WERI-Rb-1 (cell line): ENCODE measurements around the gene REXO4.
A peak's percentile ranks its signal among the peaks of the same experiment; 100 is the strongest.

Source experiments
- DNase-seq: peaks from one replicate; pipeline ENCODE4 v3.0.0-alpha.2; 2020
- H3K27ac ChIP-seq: fragments of 250-450 bp; sonication (Bioruptor Pico); 2 replicates; pipeline ENCODE4 v1.5.1; 2020; ENCODE audit warnings: mild to moderate bottlenecking, moderate library complexity
- H3K27me3 ChIP-seq: fragments of 250-450 bp; sonication (Bioruptor Pico); 2 replicates; pipeline ENCODE4 v1.5.1; 2021; ENCODE audit warnings: mild to moderate bottlenecking, low read depth, moderate library complexity; ENCODE audit not compliant: insufficient read depth, severe bottlenecking
- H3K36me3 ChIP-seq: fragments of 250-450 bp; sonication (Bioruptor Pico); 2 replicates; pipeline ENCODE4 v1.5.1; 2020; ENCODE audit warnings: mild to moderate bottlenecking, moderate library complexity
- H3K4me3 ChIP-seq: 2 replicates; pipeline ENCODE4 v1.5.1; 2011; ENCODE audit warnings: low read depth, mild to moderate bottlenecking, control low read depth, low read length
- H3K9me3 ChIP-seq: fragments of 250-450 bp; sonication (Bioruptor Pico); 2 replicates; pipeline ENCODE4 v1.5.1; 2021; ENCODE audit warnings: mild to moderate bottlenecking, moderate library complexity; ENCODE audit not compliant: severe bottlenecking
- CTCF ChIP-seq: IDR thresholded peaks from 2 replicates; pipeline ENCODE4 v1.5.1; 2011; ENCODE audit warnings: low read depth, mild to moderate bottlenecking, control low read depth, inconsistent platforms, low read length

The REXO4 gene

DNA sequence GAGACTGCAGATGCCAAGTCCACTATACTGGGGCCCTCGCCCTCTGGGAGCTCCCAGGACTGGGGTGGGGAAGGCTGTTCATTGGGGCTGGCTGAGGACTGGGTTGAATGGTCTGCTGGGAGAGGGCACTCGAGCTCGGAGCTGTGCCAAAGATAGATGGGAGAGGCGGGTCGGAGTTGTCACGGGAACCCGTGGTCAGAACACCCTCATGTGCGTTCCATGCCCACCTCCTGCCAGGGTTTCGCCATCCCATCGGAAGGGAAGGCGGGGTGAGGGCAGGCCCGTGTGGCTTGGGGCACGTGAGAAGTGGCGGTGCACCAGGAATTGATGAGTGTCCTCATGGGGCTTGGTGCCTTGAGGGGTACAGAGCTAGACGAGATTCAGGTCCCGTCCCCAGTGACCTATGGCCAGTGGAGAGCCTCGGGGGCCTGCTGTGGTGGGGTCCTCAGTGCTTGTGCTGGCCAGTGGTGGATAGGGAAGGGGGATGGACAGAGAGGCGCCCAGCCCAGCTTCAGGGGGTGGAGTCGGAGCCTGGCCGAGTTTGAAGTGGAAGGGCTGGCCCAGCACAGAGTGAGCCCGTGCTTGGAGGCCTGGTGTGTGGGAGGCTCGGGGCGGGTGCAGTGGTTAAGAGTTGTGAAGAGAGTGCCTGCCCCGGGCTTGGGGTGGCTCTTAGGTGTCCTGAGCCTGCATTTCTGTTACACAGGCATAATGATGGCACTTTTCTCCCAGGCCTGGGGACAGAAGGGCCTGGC lies 46.2 kb upstream of the REXO4 start:
- Histone ChIP-seq H3K27ac (no peak overlapping the region), H3K36me3 (peaks cover 28% of the 10 kb centered on the region), H3K4me3 (no peak overlapping the region), H3K9me3 (no peaks in the 10 kb centered on the region), H3K27me3 (no peaks in the 10 kb centered on the region)
- DNase-seq = no peak
- no peak for TF ChIP-seq CTCF

- TF ChIP-seq CTCF = peak; percentile 72
- peak; percentile 37 for DNase-seq
- Histone ChIP-seq H3K36me3 (peaks cover 21% of the 10 kb centered on the region), H3K27ac (no peak overlapping the region), H3K4me3 (no peak overlapping the region), H3K27me3 (no peaks in the 10 kb centered on the region), H3K9me3 (no peaks in the 10 kb centered on the region)
Observed at GRCh38 chr9:133463234-133463863, 45.5 kb upstream of the REXO4 start.

- H3K9me3 ChIP-seq = no peaks in the 10 kb centered on the region
- peak; percentile 31; the same call in 1 of the 2 replicates for TF ChIP-seq CTCF
- DNase-seq = peak; percentile 71
Observed at GRCh38 chr9:133461975-133462374, 44.2 kb upstream of the REXO4 start.

DNA sequence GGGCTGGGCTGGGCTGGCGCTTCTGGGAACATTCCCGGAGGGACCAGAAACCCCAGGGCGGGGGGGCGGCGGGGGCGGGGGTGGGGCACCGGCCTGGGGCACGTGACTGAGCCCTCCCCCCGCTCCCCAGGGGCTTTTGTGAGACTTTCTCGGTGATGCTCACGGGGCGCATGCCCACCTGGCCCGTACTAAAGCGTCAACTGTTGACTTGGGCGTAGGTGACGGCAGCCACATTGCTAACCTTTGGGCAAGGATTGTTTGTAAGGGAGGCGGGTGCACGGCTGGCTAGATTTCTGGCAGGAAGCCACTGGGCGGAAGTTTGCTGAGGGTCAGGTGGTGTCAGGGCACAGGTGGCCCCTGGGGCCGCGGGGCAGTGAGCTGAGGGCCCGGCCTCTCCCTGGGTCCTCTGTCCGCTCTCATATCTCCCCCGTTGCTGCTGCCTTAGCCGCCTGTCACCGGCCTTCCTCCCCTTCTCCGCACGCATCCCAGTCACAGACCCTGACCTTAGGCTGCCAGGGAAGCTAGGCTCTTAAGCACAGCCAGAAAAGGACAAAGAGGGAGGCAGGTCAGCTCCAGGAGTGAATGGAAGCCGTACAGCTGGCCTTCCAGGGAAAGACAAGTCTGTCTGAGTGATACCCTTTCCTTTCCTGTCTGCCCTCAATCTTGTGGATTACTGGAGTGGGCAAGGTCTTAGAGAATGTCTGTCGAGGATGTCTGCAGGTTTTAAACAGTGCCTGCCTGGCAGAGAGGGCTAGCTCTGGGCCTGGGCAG lies 42.8 kb upstream of the REXO4 start:
- peaks cover 16% of the 10 kb centered on the region for H3K36me3 ChIP-seq
- no peaks in the 10 kb centered on the region for H3K27me3 ChIP-seq
- no peak for TF ChIP-seq CTCF
- peak overlapping the region; percentile 56 for H3K4me3 ChIP-seq
- DNase-seq = peak; percentile 70
- peak overlapping the region; percentile 99 for H3K27ac ChIP-seq
- H3K9me3 ChIP-seq = no peaks in the 10 kb centered on the region

More at GRCh38 chr9:133461975-133462374, 44.2 kb upstream of the REXO4 start:
- peak overlapping the region; percentile 99; the same call in 1 of the 2 replicates for H3K27ac ChIP-seq
- H3K36me3 ChIP-seq = peaks cover 20% of the 10 kb centered on the region
- no peaks in the 10 kb centered on the region for H3K27me3 ChIP-seq
- no peak overlapping the region for H3K4me3 ChIP-seq

DNA sequence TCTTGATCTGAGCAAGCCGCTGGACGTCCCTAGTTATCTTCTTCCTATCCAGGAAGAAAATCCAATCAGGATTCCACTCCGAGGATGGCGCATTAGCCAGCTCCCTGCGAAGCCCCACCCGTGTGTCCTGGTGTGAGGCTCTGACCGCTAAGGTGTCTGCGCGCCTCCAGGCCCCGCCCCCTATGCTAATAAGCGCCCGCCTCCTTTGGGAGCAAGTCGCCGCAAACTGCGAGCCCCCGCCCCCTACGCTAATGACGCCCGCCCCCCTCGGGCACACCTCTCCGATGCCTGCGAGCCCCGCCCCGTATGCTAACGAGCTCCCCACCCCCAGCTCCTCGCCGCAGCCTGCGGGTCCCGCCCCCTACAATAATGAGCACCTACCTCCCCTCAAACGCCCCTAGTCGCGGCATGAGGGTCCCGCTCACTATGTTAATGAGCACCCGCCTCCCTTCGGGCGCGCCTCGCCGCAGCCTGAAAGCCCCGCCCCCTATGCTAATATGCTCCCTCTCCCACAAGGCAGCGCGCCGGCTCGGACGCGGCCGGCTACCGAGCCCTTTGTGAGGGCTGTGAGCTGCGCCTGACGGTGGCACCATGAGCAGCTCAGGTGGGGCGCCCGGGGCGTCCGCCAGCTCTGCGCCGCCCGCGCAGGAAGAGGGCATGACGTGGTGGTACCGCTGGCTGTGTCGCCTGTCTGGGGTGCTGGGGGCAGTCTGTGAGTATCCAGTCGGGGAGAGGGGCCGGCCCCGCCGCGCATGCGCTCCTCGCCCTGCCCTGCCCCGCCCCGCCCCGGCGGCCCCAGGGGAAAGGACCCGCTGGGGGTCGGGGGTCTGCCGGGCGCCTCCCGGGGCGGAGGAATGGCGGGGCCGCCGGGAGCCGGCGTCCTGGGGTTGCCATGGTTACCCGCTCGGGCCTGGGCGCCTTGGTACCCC lies 41.9 kb upstream of the REXO4 start, which contains the start of gene CACFD1:
Gene CACFD1, plus strand, starts transcription at position 503 of the 929 bp plus-strand sequence. Its CDS starts 89 bp downstream, at position 592.
- Histone ChIP-seq H3K36me3 (peaks cover 9% of the 10 kb centered on the region), H3K9me3 (no peaks in the 10 kb centered on the region), H3K27ac (peak within 1 kb of the TSS; percentile 99), H3K27me3 (no peaks in the 10 kb centered on the region), H3K4me3 (peak within 1 kb of the TSS; percentile 56)
- peak; percentile 99 for DNase-seq
- no peak for TF ChIP-seq CTCF
